PFSK-1 (cell line): Measurements from ENCODE around the gene CCL19.

Experiments
- FOXP2 ChIP-seq: optimal IDR thresholded peaks from 2 replicates; pipeline ENCODE3; 2011; ENCODE audit warnings: borderline replicate concordance, control low read depth, inconsistent platforms; ENCODE audit not compliant: insufficient read depth; ENCODE audit errors: extremely low read length, extremely low read depth
- POLR2AphosphoS5 ChIP-seq: IDR thresholded peaks from 2 replicates; pipeline ENCODE4 v1.6.1; 2012; ENCODE audit warnings: low read depth, mild to moderate bottlenecking, control low read depth, low read length, moderate library complexity
- REST ChIP-seq, 2 experiments: IDR thresholded peaks; 2 replicates each; pipeline versions ENCODE4 v1.6.1 to v1.8.0; 2011 to 2012; ENCODE audit warnings: low read depth in 2 of 2, low read length in 2 of 2, control low read depth in 1 of 2, inconsistent platforms in 1 of 2, mild to moderate bottlenecking in 1 of 2, moderate library complexity in 1 of 2; ENCODE audit not compliant: insufficient read depth in 1 of 2
- SIN3A ChIP-seq: IDR thresholded peaks from 2 replicates; pipeline ENCODE4 v1.6.1; 2012; ENCODE audit warnings: mild to moderate bottlenecking, low read length, moderate library complexity, borderline replicate concordance; ENCODE audit not compliant: insufficient read depth
- TAF1 ChIP-seq: IDR thresholded peaks from 2 replicates; pipeline ENCODE4 v1.6.1; 2012; ENCODE audit warnings: low read length, control low read depth, borderline replicate concordance; ENCODE audit not compliant: insufficient read depth

Gene CCL19

GRCh38 chr9:34651321-34651720 is 39.8 kb downstream of the CCL19 start:
- TF ChIP-seq REST (IDR thresholded peaks at IDR 0.05; ENCODE audit: insufficient read depth in 1 of 2, low read depth in 2 of 2, low read length in 2 of 2), result no peak
- no peak for TF ChIP-seq TAF1
- no peak for TF ChIP-seq SIN3A
- no peak for TF ChIP-seq FOXP2
- no peak for TF ChIP-seq POLR2AphosphoS5

GRCh38 chr9:34650816-34651215 is 40.3 kb downstream of the CCL19 start:
- TF ChIP-seq SIN3A (no peak), TAF1 (no peak), POLR2AphosphoS5 (no peak), REST (IDR thresholded peaks at IDR 0.05; ENCODE audit: insufficient read depth in 1 of 2, low read depth in 2 of 2, low read length in 2 of 2) (no peak), FOXP2 (no peak)

- no peak for TF ChIP-seq REST (IDR thresholded peaks at IDR 0.05; ENCODE audit: insufficient read depth in 1 of 2, low read depth in 2 of 2, low read length in 2 of 2)
- no peak for TF ChIP-seq TAF1
- no peak for TF ChIP-seq SIN3A
- no peak for TF ChIP-seq POLR2AphosphoS5
- TF ChIP-seq FOXP2, result no peak
Observed at GRCh38 chr9:34648673-34649072, 42.4 kb downstream of the CCL19 start.

GRCh38 chr9:34647651-34648050 is 43.4 kb downstream of the CCL19 start:
- TF ChIP-seq REST (IDR thresholded peaks at IDR 0.05; ENCODE audit: insufficient read depth in 1 of 2, low read depth in 2 of 2, low read length in 2 of 2) (no peak), SIN3A (no peak), POLR2AphosphoS5 (no peak), FOXP2 (no peak), TAF1 (no peak)

- TF ChIP-seq FOXP2, result no peak
- no peak for TF ChIP-seq SIN3A
- no peak for TF ChIP-seq REST (IDR thresholded peaks at IDR 0.05; ENCODE audit: insufficient read depth in 1 of 2, low read depth in 2 of 2, low read length in 2 of 2)
- TF ChIP-seq TAF1, result no peak
- no peak for TF ChIP-seq POLR2AphosphoS5
Observed at GRCh38 chr9:34647084-34647403, 44.0 kb downstream of the CCL19 start.
